Keratinocyte (primary cell): Measurements from ENCODE around the gene HDLBP. TPM values are rescaled to one million over a fixed set of nuclear protein-coding genes. Genes with fewer than 3 reads are reported as not detected.

ENCODE experiments used
- DNase-seq: peaks from one replicate; pipeline ENCODE4 v3.0.0-alpha.2; 2011; ENCODE audit warnings: low read depth, missing footprints, low spot score
- FAIRE-seq: peaks from 2 replicates; lab custom pipeline; 2011; peaks lifted over from hg19 to GRCh38; lab: Jason Lieb, UNC
- H2AFZ ChIP-seq: 2 replicates; pipeline ENCODE4 v1.6.0; 2012; ENCODE audit warnings: low read length, control low read depth, inconsistent platforms; ENCODE audit not compliant: control insufficient read depth
- H3K27ac ChIP-seq: 2 replicates; pipeline ENCODE4 v1.5.1; 2011; ENCODE audit warnings: low read length; ENCODE audit not compliant: control insufficient read depth, insufficient read depth
- H3K27me3 ChIP-seq: 3 replicates; pipeline ENCODE4 v1.6.0; 2011; ENCODE audit warnings: low read length; ENCODE audit not compliant: control insufficient read depth, insufficient read depth; ENCODE audit errors: extremely low read depth
- H3K36me3 ChIP-seq, 2 experiments: 2 replicates in 1 of 2; 3 replicates in 1 of 2; pipeline ENCODE4 v1.5.1; 2011; ENCODE audit warnings: low read length in 2 of 2, mild to moderate bottlenecking in 1 of 2; ENCODE audit not compliant: control insufficient read depth in 2 of 2, insufficient read depth in 2 of 2; ENCODE audit errors: extremely low read depth in 1 of 2
- H3K4me1 ChIP-seq: 3 replicates; pipeline ENCODE4 v1.5.1; 2011; ENCODE audit warnings: low read length; ENCODE audit not compliant: control insufficient read depth, insufficient read depth; ENCODE audit errors: extremely low read depth
- H3K4me2 ChIP-seq: 3 replicates; pipeline ENCODE4 v1.6.0; 2011; ENCODE audit warnings: low read depth, low read length; ENCODE audit not compliant: control insufficient read depth, insufficient read depth; ENCODE audit errors: extremely low read depth
- H3K4me3 ChIP-seq, 3 experiments: fragments of 200-600 bp in 1 of 3; sonication (generic) in 1 of 3; 2 replicates in 2 of 3; 3 replicates in 1 of 3; pipeline ENCODE4 v1.5.1; 2011 to 2016; ENCODE audit warnings: low read length in 3 of 3, mild to moderate bottlenecking in 3 of 3, control low read depth in 2 of 3, inconsistent platforms in 1 of 3, low read depth in 1 of 3, mixed read lengths in 1 of 3, mixed run types in 1 of 3, moderate library complexity in 1 of 3; ENCODE audit not compliant: control insufficient read depth in 2 of 3, insufficient read depth in 2 of 3; ENCODE audit errors: extremely low read depth in 1 of 3
- H3K79me2 ChIP-seq: 2 replicates; pipeline ENCODE4 v1.6.0; 2012; ENCODE audit warnings: low read length; ENCODE audit not compliant: control insufficient read depth, insufficient read depth
- H3K9ac ChIP-seq: 3 replicates; pipeline ENCODE4 v1.6.0; 2011; ENCODE audit warnings: low read length; ENCODE audit not compliant: control insufficient read depth, insufficient read depth; ENCODE audit errors: extremely low read depth
- H3K9me1 ChIP-seq: 3 replicates; pipeline ENCODE4 v1.6.0; 2011; ENCODE audit warnings: low read length; ENCODE audit not compliant: control insufficient read depth, insufficient read depth; ENCODE audit errors: extremely low read depth
- H3K9me3 ChIP-seq: 2 replicates; pipeline ENCODE4 v1.5.1; 2012; ENCODE audit warnings: low read depth, low read length; ENCODE audit not compliant: control insufficient read depth
- H4K20me1 ChIP-seq: 3 replicates; pipeline ENCODE4 v1.6.0; 2011; ENCODE audit warnings: low read length; ENCODE audit not compliant: control insufficient read depth, insufficient read depth; ENCODE audit errors: extremely low read depth
- EZH2 ChIP-seq: IDR thresholded peaks from one replicate; pipeline ENCODE4 v1.6.1; 2012; ENCODE audit warnings: inconsistent platforms, mild to moderate bottlenecking, low read length, moderate library complexity
- dilution Hi-C: fragments of 300-500 bp; cut with MboI; formaldehyde crosslinking; loops from one replicate; pipeline ENCODE4 v1.7.0; 2020; ENCODE audit warnings: low sequenced_read_pairs; ENCODE audit not compliant: extremely low pct_ligation_motif_present
- polyA plus RNA-seq, 5 experiments: library from polyadenylated mRNA; depleted of rRNA in 3 of 5; stranded (reverse) in 3 of 5; stranded (forward) in 1 of 5; unstranded in 1 of 5; fragments of >200 nt; gene quantifications; 1 replicate in 1 of 5; 2 replicates in 3 of 5; 3 replicates in 1 of 5; pipeline versions ENCODE4 v1.2.1 to v1.2.3, GENCODE V29; 2011 to 2012; ENCODE audit warnings: missing spikeins in 2 of 5, low read depth in 1 of 5, low replicate concordance in 1 of 5
- TF ChIP-seq, protein P1 (sequence below), 3 experiments: IDR thresholded peaks in 1 of 3; conservative IDR thresholded peaks in 1 of 3; optimal IDR thresholded peaks in 1 of 3; 2 replicates in 2 of 3; 3 replicates in 1 of 3; pipeline versions ENCODE3 to v1.5.1; 2011; ENCODE audit warnings: low read length in 3 of 3, mild to moderate bottlenecking in 3 of 3, moderate library complexity in 2 of 3, control low read depth in 1 of 3, inconsistent platforms in 1 of 3; ENCODE audit not compliant: insufficient read depth in 2 of 3; ENCODE audit errors: extremely low read depth in 1 of 3

The HDLBP gene
- polyA plus RNA-seq, 1 donor (not counting 4 experiments of a cell fraction or from before 2014, with no cell fraction given) = 289 TPM

DNA sequence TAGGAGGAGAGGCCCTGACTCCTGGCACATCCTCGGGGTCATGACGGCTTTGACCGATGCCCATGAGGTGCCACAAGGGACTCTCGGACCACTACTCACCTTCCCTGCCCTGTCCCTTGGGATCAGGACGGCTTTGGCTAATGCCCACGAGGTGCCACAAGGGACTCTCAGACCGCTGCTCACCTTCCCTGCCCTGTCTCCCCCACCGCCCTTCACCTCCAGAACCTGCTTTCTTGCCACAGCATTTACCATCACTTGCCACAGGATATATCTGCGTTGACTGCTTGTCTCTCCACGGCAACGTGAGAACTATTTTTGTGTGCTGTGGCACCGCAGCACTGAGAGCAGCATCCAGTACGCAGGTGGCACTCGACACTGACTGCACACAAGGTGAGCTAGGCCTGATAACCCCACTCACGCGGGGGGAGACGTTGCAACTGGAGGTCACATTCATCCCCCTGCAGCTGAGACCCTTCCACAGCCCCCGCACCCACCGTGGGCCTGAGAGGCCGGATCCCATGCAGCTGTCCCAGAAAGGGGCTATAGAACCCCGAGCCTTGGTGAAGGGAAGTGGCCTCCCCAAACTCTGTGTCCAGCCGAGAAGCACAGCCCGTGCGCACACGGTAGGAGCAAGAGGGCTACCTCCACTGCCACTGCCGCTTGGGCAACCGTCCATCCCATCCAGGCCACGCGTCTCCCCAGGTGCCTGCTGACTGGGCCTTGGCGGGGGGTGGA, 79.4 kb downstream of the HDLBP start:
- H3K36me3 ChIP-seq = peaks cover 67 to 76% of the 10 kb centered on the region in 2 experiments
- H3K4me1 ChIP-seq = no peaks in the 10 kb centered on the region
- H3K4me3 ChIP-seq = no peak overlapping the region
- H3K9ac ChIP-seq = no peak overlapping the region
- H4K20me1 ChIP-seq = peaks cover 9% of the 10 kb centered on the region
- dilution Hi-C loops = no loop called here
- H3K27ac ChIP-seq = no peak overlapping the region
- H3K27me3 ChIP-seq = no peaks in the 10 kb centered on the region
- DNase-seq = no peak
- H3K9me3 ChIP-seq = no peaks in the 10 kb centered on the region
- H3K9me1 ChIP-seq = no peaks in the 10 kb centered on the region
- no peak overlapping the region for H3K4me2 ChIP-seq
- peaks cover 5% of the 10 kb centered on the region for H3K79me2 ChIP-seq
- no peak for TF ChIP-seq EZH2
- TF ChIP-seq, protein P1, sequence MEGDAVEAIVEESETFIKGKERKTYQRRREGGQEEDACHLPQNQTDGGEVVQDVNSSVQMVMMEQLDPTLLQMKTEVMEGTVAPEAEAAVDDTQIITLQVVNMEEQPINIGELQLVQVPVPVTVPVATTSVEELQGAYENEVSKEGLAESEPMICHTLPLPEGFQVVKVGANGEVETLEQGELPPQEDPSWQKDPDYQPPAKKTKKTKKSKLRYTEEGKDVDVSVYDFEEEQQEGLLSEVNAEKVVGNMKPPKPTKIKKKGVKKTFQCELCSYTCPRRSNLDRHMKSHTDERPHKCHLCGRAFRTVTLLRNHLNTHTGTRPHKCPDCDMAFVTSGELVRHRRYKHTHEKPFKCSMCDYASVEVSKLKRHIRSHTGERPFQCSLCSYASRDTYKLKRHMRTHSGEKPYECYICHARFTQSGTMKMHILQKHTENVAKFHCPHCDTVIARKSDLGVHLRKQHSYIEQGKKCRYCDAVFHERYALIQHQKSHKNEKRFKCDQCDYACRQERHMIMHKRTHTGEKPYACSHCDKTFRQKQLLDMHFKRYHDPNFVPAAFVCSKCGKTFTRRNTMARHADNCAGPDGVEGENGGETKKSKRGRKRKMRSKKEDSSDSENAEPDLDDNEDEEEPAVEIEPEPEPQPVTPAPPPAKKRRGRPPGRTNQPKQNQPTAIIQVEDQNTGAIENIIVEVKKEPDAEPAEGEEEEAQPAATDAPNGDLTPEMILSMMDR (optimal IDR thresholded peaks at IDR 0.05 in 1 of 3, IDR thresholded peaks at IDR 0.05 in 1 of 3, conservative IDR thresholded peaks at IDR 0.05 in 1 of 3; ENCODE audit: extremely low read depth in 1 of 3, insufficient read depth in 2 of 3, low read length in 3 of 3) = no peak
- no peak for FAIRE-seq
- H2AFZ ChIP-seq = no peak overlapping the region

DNA sequence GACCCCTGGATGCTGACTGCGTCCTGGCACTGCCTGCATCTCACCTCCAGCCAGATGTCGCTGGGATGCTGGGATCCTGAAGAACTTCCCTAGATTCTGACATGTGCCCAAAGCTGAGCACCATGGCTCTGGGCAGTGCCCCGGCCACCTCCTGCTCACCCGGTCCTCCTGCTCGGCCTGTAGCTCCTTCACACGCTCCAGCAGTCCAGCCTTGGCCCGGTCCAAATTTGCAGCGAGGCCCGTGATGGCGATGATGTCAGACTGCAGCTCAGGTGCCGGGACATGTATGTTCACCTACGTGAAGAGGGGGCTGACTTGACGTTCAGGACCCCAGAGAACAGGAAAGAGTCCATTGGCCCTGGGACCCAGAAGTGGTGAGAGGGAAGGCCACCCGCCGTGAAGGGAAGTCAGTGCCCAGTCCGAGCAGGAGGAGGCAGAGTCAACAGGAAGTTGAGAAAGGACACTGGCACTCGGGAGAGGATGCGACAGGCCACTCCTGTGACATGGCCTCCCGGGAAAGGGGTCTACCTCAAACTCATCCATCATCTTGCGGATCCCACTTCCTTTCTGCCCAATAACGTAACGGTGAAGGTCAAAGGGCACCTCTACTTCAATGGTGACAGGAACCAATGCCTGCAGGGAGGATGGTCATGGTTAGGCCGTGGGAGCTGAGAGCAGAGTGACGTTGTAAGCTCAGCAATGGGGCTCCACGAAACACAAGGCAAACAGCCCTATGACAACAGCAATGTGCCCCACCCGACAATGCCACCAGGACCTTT, 80.3 kb downstream of the HDLBP start:
- no peaks in the 10 kb centered on the region for H3K4me1 ChIP-seq
- H3K9me3 ChIP-seq = no peaks in the 10 kb centered on the region
- no peak overlapping the region for H2AFZ ChIP-seq
- H3K36me3 ChIP-seq = peaks cover 71 to 73% of the 10 kb centered on the region in 2 experiments
- H3K4me3 ChIP-seq = no peak overlapping the region
- dilution Hi-C loops = no loop called here
- no peak for TF ChIP-seq EZH2
- TF ChIP-seq, protein P1 (optimal IDR thresholded peaks at IDR 0.05 in 1 of 3, IDR thresholded peaks at IDR 0.05 in 1 of 3, conservative IDR thresholded peaks at IDR 0.05 in 1 of 3; ENCODE audit: extremely low read depth in 1 of 3, insufficient read depth in 2 of 3, low read length in 3 of 3) = no peak
- FAIRE-seq (no peak), DNase-seq (no peak)
- peaks cover 2% of the 10 kb centered on the region for H3K79me2 ChIP-seq
- no peaks in the 10 kb centered on the region for H3K27me3 ChIP-seq
- no peak overlapping the region for H3K4me2 ChIP-seq
- H3K27ac ChIP-seq = no peak overlapping the region
- peaks cover 12% of the 10 kb centered on the region for H4K20me1 ChIP-seq
- no peaks in the 10 kb centered on the region for H3K9me1 ChIP-seq
- no peak overlapping the region for H3K9ac ChIP-seq
